GM12874 (cell line): Measurements from ENCODE around the gene PMF1.

Experiments
- CTCF ChIP-seq: IDR thresholded peaks from 2 replicates; pipeline ENCODE4 v1.5.1; 2011; ENCODE audit warnings: low read depth, mild to moderate bottlenecking, control low read depth, low read length, moderate library complexity; ENCODE audit not compliant: insufficient read depth

Gene PMF1

GRCh38 chr1:156212833-156213643 is at the start of gene PMF1:
Gene PMF1, plus strand, starts transcription at chr1:156213007. Its CDS starts 9 bp downstream, at chr1:156213016.
- no peak for TF ChIP-seq CTCF

- no peak for TF ChIP-seq CTCF
Observed at GRCh38 chr1:156163712-156164111, 49.1 kb upstream of the PMF1 start.

- TF ChIP-seq CTCF, result no peak
Observed at GRCh38 chr1:156164125-156164831, 48.5 kb upstream of the PMF1 start.

GRCh38 chr1:156165083-156165482 is 47.7 kb upstream of the PMF1 start:
- no peak for TF ChIP-seq CTCF

GRCh38 chr1:156167536-156167935 is 45.3 kb upstream of the PMF1 start:
- no peak for TF ChIP-seq CTCF

GRCh38 chr1:156172696-156173470 is 39.9 kb upstream of the PMF1 start:
- no peak for TF ChIP-seq CTCF

- no peak for TF ChIP-seq CTCF
Observed at GRCh38 chr1:156176610-156177210, 36.1 kb upstream of the PMF1 start.
